T-cell (primary cell): ENCODE results near the gene PDLIM1. TPM values are rescaled to one million over a fixed set of nuclear protein-coding genes. Genes with fewer than 3 reads are reported as not detected.
"Not testable (repeated sequence)": the region's sequence is repeated elsewhere in the genome, so short reads cannot be mapped to it uniquely, and the experiment has no call there.

Experiments
- ATAC-seq, 4 experiments: fragments of 200-7000 bp in 3 of 4; fragments of 150-1000 bp in 1 of 4; cut with Tn5 transposase; replicated peaks in 1 of 4; 1 replicate in 3 of 4; 2 replicates in 1 of 4; pipeline ENCODE4 v1.10.0; 2021; ENCODE audit warnings: moderate library complexity in 3 of 4, mild to moderate bottlenecking in 2 of 4, moderate number of reproducible peaks in 1 of 4
- CTCF ChIA-PET, 2 donors: fragments of 300-600 bp; sonication (Branson Sonifier 250); formaldehyde crosslinking; loops; one replicate each; lab custom pipeline; 2022; ENCODE audit warnings: antibody characterized with exemption in 2 of 2; lab: Charles Lee
- POLR2A ChIA-PET, 2 donors: fragments of 300-600 bp; sonication (Branson Sonifier 250); formaldehyde crosslinking; loops; one replicate each; lab custom pipeline; 2022; ENCODE audit warnings: antibody characterized with exemption in 2 of 2; lab: Charles Lee
- DNase-seq, 35 experiments: peaks; one replicate each; pipeline versions ENCODE4 v3.0.0 to v3.0.0-alpha.2; 2013 to 2023
- H3K27ac ChIP-seq: one replicate; pipeline ENCODE4 v1.5.1; 2013; ENCODE audit warnings: low read length
- H3K27me3 ChIP-seq, 2 experiments: replicated peaks in 1 of 2; 1 replicate in 1 of 2; 2 replicates in 1 of 2; pipeline versions ENCODE4 v1.6.1 to v1.7.0; 2013; ENCODE audit warnings: low read length in 1 of 2, mixed read lengths in 1 of 2; ENCODE audit not compliant: control insufficient read depth in 2 of 2, insufficient read depth in 2 of 2; ENCODE audit errors: extremely low read depth in 1 of 2
- H3K36me3 ChIP-seq, 2 donors: 1 replicate in 1 of 2; 2 replicates in 1 of 2; pipeline versions ENCODE4 v1.6.1 to v1.7.0; 2013; ENCODE audit warnings: low read length in 1 of 2; ENCODE audit not compliant: control insufficient read depth in 2 of 2, insufficient read depth in 1 of 2; ENCODE audit errors: extremely low read depth in 1 of 2
- H3K4me1 ChIP-seq, 2 experiments: 1 replicate in 1 of 2; 2 replicates in 1 of 2; pipeline versions ENCODE4 v1.6.1 to v1.7.0; 2013; ENCODE audit warnings: low read length in 2 of 2, mixed read lengths in 1 of 2; ENCODE audit not compliant: insufficient read depth in 2 of 2, control insufficient read depth in 1 of 2; ENCODE audit errors: extremely low read depth in 1 of 2
- H3K4me3 ChIP-seq, 2 donors: 1 replicate in 1 of 2; 2 replicates in 1 of 2; pipeline versions ENCODE4 v1.5.1 to v1.7.0; 2013; ENCODE audit warnings: mild to moderate bottlenecking in 2 of 2, low read length in 1 of 2, moderate library complexity in 1 of 2; ENCODE audit not compliant: control insufficient read depth in 1 of 2; ENCODE audit errors: extremely low read depth in 1 of 2
- H3K9me3 ChIP-seq: 2 replicates; pipeline ENCODE4 v1.7.0; 2013
- H3K27ac Mint-ChIP-seq, 2 donors: one replicate each; pipeline ENCODE4 v1.8.0; 2020 to 2021; ENCODE audit warnings: mild to moderate bottlenecking in 2 of 2, mixed read lengths in 2 of 2
- H3K27me3 Mint-ChIP-seq, 2 donors: one replicate each; pipeline ENCODE4 v1.8.0; 2021 to 2022; ENCODE audit warnings: mixed read lengths in 2 of 2
- H3K36me3 Mint-ChIP-seq: one replicate; pipeline ENCODE4 v1.8.0; 2021; ENCODE audit warnings: mixed read lengths
- H3K4me1 Mint-ChIP-seq, 3 donors: one replicate each; pipeline ENCODE4 v1.8.0; 2020 to 2022; ENCODE audit warnings: mixed read lengths in 3 of 3, mild to moderate bottlenecking in 1 of 3
- H3K4me3 Mint-ChIP-seq, 3 donors: one replicate each; pipeline ENCODE4 v1.8.0; 2020 to 2022; ENCODE audit warnings: mild to moderate bottlenecking in 3 of 3, mixed read lengths in 3 of 3, moderate library complexity in 3 of 3
- H3K9me3 Mint-ChIP-seq, 3 donors: one replicate each; pipeline ENCODE4 v1.8.0; 2020 to 2022; ENCODE audit warnings: mixed read lengths in 3 of 3
- WGBS: methylation state at CpG from one replicate; pipeline ENCODE4 v1.1.5; 2013; ENCODE audit warnings: missing lambda C conversion rate; ENCODE audit not compliant: insufficient coverage; 5-methylcytosine and 5-hydroxymethylcytosine counted together
- total RNA-seq, 35 experiments: library from RNA in 6 of 35; stranded (reverse) in 6 of 35; fragments of 120-200 nt in 1 of 35; gene quantifications; one replicate each; pipeline versions ENCODE4 v1.2.1 to v1.2.4 and lab custom pipeline; 2013 to 2026

Gene PDLIM1
- total RNA-seq, 5 donors from 2014 or later (not counting 1 experiment from before 2014, with no cell fraction given) = 4.2 to 9.7 (median 5.3) TPM

DNA sequence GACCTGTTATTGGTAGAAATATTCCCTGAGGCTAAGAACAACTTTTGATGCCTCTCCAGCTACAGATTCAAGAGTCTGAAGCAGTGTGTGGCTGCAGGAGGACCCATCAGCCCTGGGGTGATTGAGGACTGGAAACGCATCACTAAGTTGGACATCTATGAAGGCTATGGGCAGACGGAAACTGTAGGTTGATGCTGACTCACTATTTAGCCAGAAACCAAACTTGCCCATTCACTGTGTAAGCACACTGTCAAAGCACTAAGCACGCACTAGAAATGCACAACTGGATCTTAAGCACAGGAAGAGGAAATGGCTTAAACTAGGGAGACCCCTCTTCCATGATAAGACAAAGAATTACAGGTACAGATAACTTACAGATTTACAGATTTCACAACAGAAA lies 76.0 kb downstream of the PDLIM1 start:
- peaks cover 0 to 8% (median 0%) of the 10 kb centered on the region in 3 donors for H3K9me3 Mint-ChIP-seq
- Histone ChIP-seq H3K36me3 (no peaks in the 10 kb centered on the region), H3K27me3 (no peaks in the 10 kb centered on the region), H3K4me1 (no peaks in the 10 kb centered on the region), H3K27ac (no peak overlapping the region), H3K9me3 (no peaks in the 10 kb centered on the region), H3K4me3 (no peak overlapping the region)
- DNase-seq (no peak), ATAC-seq (no peak)
- H3K36me3 Mint-ChIP-seq = no peaks in the 10 kb centered on the region
- 43% methylated on average over 1 of the region's 3 CpGs for WGBS
- H3K4me3 Mint-ChIP-seq = no peak overlapping the region
- H3K27me3 Mint-ChIP-seq = peaks cover 2 to 10% of the 10 kb centered on the region in 2 donors
- no peaks in the 10 kb centered on the region for H3K4me1 Mint-ChIP-seq
- ChIA-PET CTCF (no interaction called here), POLR2A (no interaction called here)
- H3K27ac Mint-ChIP-seq = no peak overlapping the region

- Histone ChIP-seq H3K4me3 (no peak overlapping the region), H3K9me3 (no peaks in the 10 kb centered on the region), H3K27me3 (no peaks in the 10 kb centered on the region), H3K27ac (no peak overlapping the region), H3K4me1 (no peaks in the 10 kb centered on the region), H3K36me3 (no peaks in the 10 kb centered on the region)
- no peak overlapping the region for H3K27ac Mint-ChIP-seq
- CTCF ChIA-PET = no interaction called here
- POLR2A ChIA-PET = no interaction called here
- H3K36me3 Mint-ChIP-seq = no peaks in the 10 kb centered on the region
- ATAC-seq (no peak), DNase-seq (no peak)
- no peaks in the 10 kb centered on the region for H3K4me1 Mint-ChIP-seq
- H3K4me3 Mint-ChIP-seq = no peak overlapping the region
- H3K27me3 Mint-ChIP-seq = peaks cover 2 to 10% of the 10 kb centered on the region in 2 donors
- WGBS = no CpG with 5 or more reads among the region's 2 CpGs
- H3K9me3 Mint-ChIP-seq = peaks cover 0 to 8% (median 0%) of the 10 kb centered on the region in 3 donors
Observed at GRCh38 chr10:95214369-95214768, 76.4 kb downstream of the PDLIM1 start.

- peaks cover 0 to 8% (median 0%) of the 10 kb centered on the region in 3 donors for H3K9me3 Mint-ChIP-seq
- DNase-seq (no peak), ATAC-seq (no peak)
- Histone ChIP-seq H3K36me3 (no peaks in the 10 kb centered on the region), H3K9me3 (no peaks in the 10 kb centered on the region), H3K4me3 (no peak overlapping the region), H3K27me3 (no peaks in the 10 kb centered on the region), H3K27ac (no peak overlapping the region), H3K4me1 (no peaks in the 10 kb centered on the region)
- CTCF ChIA-PET = no interaction called here
- peaks cover 1 to 10% of the 10 kb centered on the region in 2 donors for H3K27me3 Mint-ChIP-seq
- H3K4me3 Mint-ChIP-seq = no peak overlapping the region
- H3K36me3 Mint-ChIP-seq = no peaks in the 10 kb centered on the region
- no peak overlapping the region for H3K27ac Mint-ChIP-seq
- no peaks in the 10 kb centered on the region for H3K4me1 Mint-ChIP-seq
- WGBS = 94% methylated on average over 2 of the region's 3 CpGs
- POLR2A ChIA-PET = no interaction called here
Observed at GRCh38 chr10:95211606-95212279, 79.1 kb downstream of the PDLIM1 start.

DNA sequence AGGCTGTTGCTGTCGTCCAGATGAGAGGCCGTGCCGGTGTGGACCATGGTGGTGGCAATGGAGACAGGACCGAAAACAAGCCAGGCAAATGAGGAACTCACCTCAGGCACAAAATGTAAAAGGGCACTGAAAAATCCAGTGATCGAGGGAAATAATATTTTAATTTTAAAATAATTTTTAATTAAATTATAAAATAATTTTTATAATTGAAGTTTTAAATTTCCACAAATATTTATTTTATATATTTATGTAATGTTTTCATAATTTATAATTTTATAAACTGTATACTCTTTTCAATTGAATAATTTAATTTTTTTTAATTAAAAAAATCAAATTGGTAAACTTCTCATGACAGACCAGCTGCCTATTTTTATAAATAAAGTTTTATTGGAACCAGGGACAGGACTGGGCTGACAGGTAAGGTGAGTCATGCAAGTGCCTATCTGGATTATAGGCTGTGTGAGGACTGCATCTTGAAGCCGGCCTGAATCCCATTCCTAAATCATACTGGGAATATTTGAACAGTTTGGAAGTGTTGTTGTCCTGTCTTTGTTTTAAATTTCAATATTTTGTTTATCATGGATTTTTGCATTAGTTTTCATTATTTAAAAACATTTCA lies 81.2 kb downstream of the PDLIM1 start:
- Mint-ChIP-seq H3K27ac (no peak overlapping the region), H3K4me3 (no peak overlapping the region), H3K9me3 (no peaks in the 10 kb centered on the region), H3K36me3 (no peaks in the 10 kb centered on the region), H3K4me1 (no peaks in the 10 kb centered on the region), H3K27me3 (no peaks in the 10 kb centered on the region)
- Histone ChIP-seq H3K27ac (no peak overlapping the region), H3K9me3 (no peaks in the 10 kb centered on the region), H3K27me3 (no peaks in the 10 kb centered on the region), H3K4me3 (no peak overlapping the region), H3K4me1 (no peaks in the 10 kb centered on the region), H3K36me3 (no peaks in the 10 kb centered on the region)
- no peak for DNase-seq
- WGBS = 78% methylated on average over 3 of the region's 6 CpGs
- ChIA-PET POLR2A (no interaction called here), CTCF (interaction anchor here in 1 of 2 donors (0.9 kb wide), 1 partner anchor 37 kb away, joined by 3 read pairs; no protein-coding TSS in a partner anchor)
- ATAC-seq = no peak

DNA sequence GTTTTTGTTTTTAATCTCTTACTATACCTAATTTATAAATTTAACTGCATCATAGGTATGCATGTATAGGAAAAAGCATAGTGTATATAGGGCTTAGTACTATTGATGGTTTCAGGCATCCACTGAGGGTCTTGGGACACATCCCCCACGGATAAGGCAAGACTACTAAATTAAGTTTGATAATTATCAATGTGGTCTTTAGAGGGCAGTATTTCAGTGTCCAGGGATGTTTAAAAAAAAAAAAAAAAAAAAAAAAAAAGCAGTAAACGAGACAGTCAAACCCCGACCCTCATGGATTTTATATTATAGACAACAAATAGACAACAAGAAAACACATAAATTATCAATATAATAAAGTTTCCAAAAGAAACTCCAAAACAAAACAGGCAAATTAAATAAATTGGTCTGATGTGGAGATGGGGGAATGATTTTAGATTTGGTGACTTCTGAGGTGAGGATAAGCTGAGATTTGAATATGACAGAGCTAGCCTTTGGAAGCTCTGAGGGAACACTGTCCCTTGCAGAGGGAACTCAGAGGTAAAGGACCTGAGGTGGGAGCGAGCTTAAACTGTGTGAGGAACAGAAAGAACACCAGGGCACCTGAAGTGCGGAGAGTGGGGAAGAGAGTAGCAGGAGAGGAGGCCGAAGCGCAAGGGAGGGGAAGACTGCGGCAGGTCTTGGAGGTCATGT lies 82.0 kb downstream of the PDLIM1 start:
- Mint-ChIP-seq H3K27me3 (no peaks in the 10 kb centered on the region), H3K9me3 (no peaks in the 10 kb centered on the region), H3K4me3 (no peak overlapping the region), H3K36me3 (no peaks in the 10 kb centered on the region), H3K4me1 (no peaks in the 10 kb centered on the region), H3K27ac (no peak overlapping the region)
- no peaks in the 10 kb centered on the region for H3K36me3 ChIP-seq
- H3K4me3 ChIP-seq = no peak overlapping the region
- no peaks in the 10 kb centered on the region for H3K27me3 ChIP-seq
- DNase-seq = no peak
- CTCF ChIA-PET = no interaction called here
- no peaks in the 10 kb centered on the region for H3K4me1 ChIP-seq
- POLR2A ChIA-PET = no interaction called here
- 100% methylated on average over 3 of the region's 8 CpGs for WGBS
- H3K27ac ChIP-seq = no peak overlapping the region
- ATAC-seq = no peak
- H3K9me3 ChIP-seq = no peaks in the 10 kb centered on the region

DNA sequence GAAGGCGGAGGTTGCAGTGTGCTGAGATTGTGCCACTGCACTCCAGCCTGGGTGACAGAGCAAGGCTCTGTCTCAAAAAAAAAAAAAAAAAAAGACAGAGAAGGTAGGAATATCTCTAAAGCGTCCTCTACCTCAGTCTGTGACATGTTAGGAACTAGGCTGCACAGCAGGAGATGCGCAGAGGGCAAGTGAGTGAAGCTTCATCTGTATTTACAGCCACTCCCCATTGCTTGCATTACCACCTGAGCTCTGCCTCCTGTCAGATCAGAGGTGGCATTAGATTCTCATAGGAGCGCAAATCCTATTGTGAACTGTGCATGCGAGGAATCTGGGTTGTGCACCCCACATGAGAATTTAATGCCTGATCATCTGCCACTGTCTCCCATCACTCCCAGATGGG lies 87.9 kb downstream of the PDLIM1 start:
- ATAC-seq, H3K27ac ChIP-seq, H3K4me3 Mint-ChIP-seq, H3K9me3 ChIP-seq, H3K36me3 ChIP-seq, H3K4me1 Mint-ChIP-seq, H3K4me1 ChIP-seq, DNase-seq, POLR2A ChIA-PET, H3K36me3 Mint-ChIP-seq, H3K4me3 ChIP-seq, H3K27me3 Mint-ChIP-seq, H3K9me3 Mint-ChIP-seq, H3K27ac Mint-ChIP-seq, H3K27me3 ChIP-seq: not testable (repeated sequence)
- CTCF ChIA-PET = interaction anchor here in 1 of 2 donors (0.7 kb wide), 1 partner anchor 10 kb away, joined by 8 read pairs; no protein-coding TSS in a partner anchor
- WGBS = 100% methylated on average over 1 of the region's 5 CpGs
